Heart left ventricle (tissue), 16 donors: ENCODE measurements around the gene MCC. TPM values are rescaled to one million over a fixed set of nuclear protein-coding genes. Genes with fewer than 3 reads are reported as not detected.
A peak's percentile ranks its signal among the peaks of the same experiment; 100 is the strongest.

Experiments
- ATAC-seq, 4 donors: fragments of 200-7000 bp; cut with Tn5 transposase; one replicate each; pipeline ENCODE4 v1.9.1; 2020 to 2022; ENCODE audit warnings: moderate library complexity in 4 of 4, mild to moderate bottlenecking in 3 of 4, moderate number of reproducible peaks in 1 of 4
- DNase-seq, 5 donors: peaks; one replicate each; pipeline ENCODE4 v3.0.0-alpha.2; 2020
- H3K27ac ChIP-seq, 12 donors: fragments of 200-600 bp; sonication (generic) in 4 of 12; one replicate each; pipeline versions ENCODE4 v1.5.0 to v1.8.0; 2016 to 2022; ENCODE audit warnings: mild to moderate bottlenecking in 2 of 12
- H3K27me3 ChIP-seq, 9 donors: fragments of 200-600 bp; sonication (generic) in 2 of 9; one replicate each; pipeline versions ENCODE4 v1.5.1 to v1.8.0; 2016 to 2022; ENCODE audit warnings: mild to moderate bottlenecking in 3 of 9
- H3K36me3 ChIP-seq, 9 donors: fragments of 200-600 bp; sonication (generic) in 2 of 9; one replicate each; pipeline versions ENCODE4 v1.5.0 to v1.8.0; 2018 to 2022; ENCODE audit warnings: mild to moderate bottlenecking in 2 of 9
- H3K4me1 ChIP-seq, 12 donors: fragments of 200-600 bp; sonication (generic) in 4 of 12; one replicate each; pipeline versions ENCODE4 v1.5.0 to v1.8.0; 2016 to 2022; ENCODE audit warnings: mild to moderate bottlenecking in 3 of 12
- H3K4me3 ChIP-seq, 12 donors: fragments of 200-600 bp; sonication (generic) in 4 of 12; one replicate each; pipeline versions ENCODE4 v1.5.0 to v1.8.0; 2017 to 2022; ENCODE audit warnings: mild to moderate bottlenecking in 9 of 12, moderate library complexity in 4 of 12
- H3K9me3 ChIP-seq, 12 donors: fragments of 200-600 bp; sonication (generic) in 4 of 12; one replicate each; pipeline versions ENCODE4 v1.5.0 to v1.8.0; 2016 to 2022; ENCODE audit warnings: mild to moderate bottlenecking in 1 of 12
- CTCF ChIP-seq, 12 donors: fragments of 200-600 bp; sonication (generic) in 4 of 12; IDR thresholded peaks; one replicate each; pipeline versions ENCODE4 v1.5.0 to v1.8.0; 2018 to 2022; ENCODE audit warnings: antibody characterized with exemption in 12 of 12, mild to moderate bottlenecking in 5 of 12
- POLR2A ChIP-seq, 2 donors: fragments of 450-650 bp; IDR thresholded peaks; one replicate each; pipeline ENCODE4 v1.6.1; 2017; ENCODE audit warnings: antibody characterized with exemption in 2 of 2, mild to moderate bottlenecking in 2 of 2, moderate library complexity in 2 of 2
- WGBS, 4 donors: extraction: QIAGEN DNeasy Blood & Tissue Kit in 2 of 4; methylation state at CpG; one replicate each; pipeline versions ENCODE4 v1.1.5 to v1.1.7; 2013 to 2018; 5-methylcytosine and 5-hydroxymethylcytosine counted together
- intact Hi-C, 10 donors: fragments of 100-400 bp; cut with DNase I; formaldehyde crosslinking; loops; one replicate each; pipeline versions ENCODE4 v1.11.1 to v1.14.2; 2022
- polyA plus RNA-seq, 2 donors: library from polyadenylated mRNA; stranded (reverse); fragments of 200-250 nt; gene quantifications; one replicate each; pipeline ENCODE4 v1.2.3, GENCODE V29; 2013
- total RNA-seq, 9 donors: library from RNA; depleted of rRNA in 2 of 9; stranded (reverse); fragments of >200 nt in 2 of 9; fragmentation: NEBNext Ultra II Directional in 3 of 9; extraction: Animal tissue kit (Norgen Biotek cat#: 25700) in 3 of 9; gene quantifications; one replicate each; pipeline versions ENCODE4 v1.1.0 to v1.2.4, GENCODE V29; 2016 to 2023
- donor health status: ischemic (EF 13 %, LVEDD 7.1; RV severe dilation, severe dysfunction).
- donor health status: healthy with polysubstance abuse.
- donor health status: DM: no; HTN: yes; CAD: no.
- donor health status: DM: no; HTN: no; CAD: no.
- donor health status: ischemic (EF 25% LVEDD 6.9; RV normal size, moderate dysfunction).
- donor health status: ischemic (EF 25% LVEDD 5.7; RV mildly dilated, moderate dysfunction).
- donor health status: healthy.
- donor health status: DM: yes; HTN: yes; CAD: no.
- donor health status: ischemic (EF 35%, LVEDD 5.7; RV mildly dilated, moderate dysfunction).
- donor health status: nonischemic (EF 11% LVEDD 7.7; RV severe dilation, severe dysfunction).
- donor health status: DM: yes; HTN: yes; CAD: no.
- donor health status: PGD.
- donor health status: ischemic (EF 29% LVEDD 5.4; RV normal size, mild dysfunction).
- donor health status: nonischemic (EF 23%, LVEDD 6.1; RV moderate dilation, normal function).

Gene MCC
- total and polyA plus RNA-seq, 11 donors, result 6.1 to 33.8 (median 24.3) TPM

DNA sequence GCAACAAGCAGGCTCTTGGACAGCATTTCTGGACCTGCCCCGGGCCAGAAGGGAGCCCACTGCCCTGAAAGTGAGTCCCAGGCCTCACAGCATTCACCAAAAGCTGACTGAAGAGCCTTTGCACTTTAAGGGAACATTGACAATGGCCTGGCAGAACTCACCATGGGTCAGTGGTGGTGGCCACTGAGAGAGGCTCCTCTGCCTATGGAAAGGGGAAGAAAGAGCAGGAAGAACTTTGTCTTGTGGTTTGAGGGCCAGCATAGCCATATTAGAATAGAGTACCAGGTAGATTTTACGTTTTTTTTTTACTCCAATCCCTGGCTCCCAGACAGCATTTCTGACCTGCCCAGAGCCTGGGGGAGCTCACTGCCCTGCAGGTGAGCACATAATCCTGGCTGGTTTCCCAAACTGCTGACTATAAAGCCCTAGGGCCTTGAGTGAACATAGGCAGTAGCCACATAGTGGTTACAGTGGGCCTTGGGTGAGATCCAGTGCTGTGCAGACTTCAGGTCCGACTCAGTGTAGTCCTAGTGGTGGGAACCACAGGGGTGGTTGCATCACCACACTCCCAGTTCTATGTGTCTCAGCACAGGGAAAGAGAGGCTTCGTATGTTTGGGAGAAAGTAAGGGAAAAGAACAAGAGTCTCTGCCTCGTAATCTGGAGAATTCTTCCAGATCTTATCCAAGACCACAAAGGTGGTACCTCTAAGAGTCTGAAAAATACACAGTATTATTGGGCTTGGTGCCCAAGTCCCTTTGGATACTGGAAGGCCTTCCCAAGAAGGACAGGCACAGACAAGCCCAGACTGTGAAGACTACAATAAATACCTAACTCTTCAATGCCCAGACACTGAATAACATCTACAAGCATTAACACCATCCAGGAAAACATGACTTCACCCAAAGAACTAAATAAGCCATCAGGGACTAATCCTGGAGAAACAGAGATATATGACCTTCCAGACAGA is 143.0 kb downstream of the MCC start:
- intact Hi-C loops, result no loop called here

GRCh38 chr5:113343343-113343742 is 144.9 kb downstream of the MCC start:
- H3K9me3 ChIP-seq, result peaks cover 0 to 5% (median 0%) of the 10 kb centered on the region in 12 donors
- 36 to 53% (median 44%) methylated on average over 3 of the region's 3 CpGs for WGBS, 4 donors
- intact Hi-C loops, result no loop called here
- no peak for TF ChIP-seq POLR2A (IDR thresholded peaks at IDR 0.05)
- TF ChIP-seq CTCF (IDR thresholded peaks at IDR 0.05), result no peak
- peaks cover 0 to 17% (median 0%) of the 10 kb centered on the region in 12 donors for H3K4me1 ChIP-seq
- no peaks in the 10 kb centered on the region for H3K27me3 ChIP-seq
- no peak overlapping the region for H3K4me3 ChIP-seq
- H3K36me3 ChIP-seq, result no peaks in the 10 kb centered on the region
- H3K27ac ChIP-seq, result peak overlapping the region in 4 of 12 donors; percentile 2 to 54 (median 46)
- DNase-seq, result peak in 4 of 5 donors; percentile 31 to 57 (median 44)
- ATAC-seq, result peak; percentile 91 to 94 (median 92)

More for the DNA sequence above, 143.0 kb downstream of the MCC start:
- no peak for ATAC-seq
- DNase-seq, result no peak
- no peaks in the 10 kb centered on the region for H3K27me3 ChIP-seq
- peaks cover 0 to 5% (median 0%) of the 10 kb centered on the region in 12 donors for H3K9me3 ChIP-seq
- no peak for TF ChIP-seq CTCF (IDR thresholded peaks at IDR 0.05)
- peaks cover 0 to 13% (median 0%) of the 10 kb centered on the region in 12 donors for H3K4me1 ChIP-seq
- no peak overlapping the region for H3K4me3 ChIP-seq
- 86 to 90% (median 87%) methylated on average over 5 of the region's 5 CpGs for WGBS, 4 donors
- no peak overlapping the region for H3K27ac ChIP-seq
- no peaks in the 10 kb centered on the region for H3K36me3 ChIP-seq

DNA sequence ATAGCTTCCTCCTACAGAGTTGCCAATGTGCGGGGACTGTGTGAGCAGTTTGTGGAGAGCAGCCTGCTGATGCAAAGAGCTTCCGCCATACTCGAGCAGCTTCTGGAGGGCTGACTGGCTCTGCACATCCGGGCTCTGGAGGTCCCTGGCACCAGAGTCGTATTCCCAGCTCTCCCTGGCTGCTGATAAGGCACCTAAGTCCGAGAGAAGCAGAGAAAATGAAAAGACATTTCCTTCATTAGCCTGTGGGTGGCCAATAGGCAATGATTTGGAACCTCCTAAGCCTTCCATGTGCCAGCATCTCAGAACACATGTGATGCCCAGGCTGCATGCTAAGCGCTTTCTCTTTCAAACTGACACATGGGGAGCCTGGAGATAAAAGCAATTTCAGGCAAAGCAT is 147.7 kb downstream of the MCC start:
- peak overlapping the region in 1 of 12 donors; percentile 22 for H3K27ac ChIP-seq
- peaks cover 0 to 22% (median 0%) of the 10 kb centered on the region in 12 donors for H3K4me1 ChIP-seq
- intact Hi-C loops, result loop anchor here in 2 of 10 donors (2.0 kb wide), 2 partner anchors 172 to 268 kb away; partner anchors contain the start of gene YTHDC2 (in 1 of the 2)
- DNase-seq, result peak in 3 of 5 donors; percentile 36 to 65 (median 37)
- H3K27me3 ChIP-seq, result no peaks in the 10 kb centered on the region
- H3K36me3 ChIP-seq, result no peaks in the 10 kb centered on the region
- H3K9me3 ChIP-seq, result no peaks in the 10 kb centered on the region
- peak overlapping the region in 2 of 12 donors; percentile 17 to 28 for H3K4me3 ChIP-seq
- ATAC-seq, result peak in 3 of 4 donors; percentile 21 to 35 (median 22)
- 51 to 63% (median 53%) methylated on average over 7 of the region's 7 CpGs for WGBS, 4 donors
- TF ChIP-seq CTCF (IDR thresholded peaks at IDR 0.05) (peak in 1 of 12 donors; percentile 9), POLR2A (IDR thresholded peaks at IDR 0.05) (no peak)

GRCh38 chr5:113338628-113339027 is 149.6 kb downstream of the MCC start:
- ATAC-seq (peak in 1 of 4 donors; percentile 12), DNase-seq (no peak)
- H3K4me3 ChIP-seq, result no peak overlapping the region
- intact Hi-C loops, result loop anchor here (5.0 to 10.0 kb wide), 4 partner anchors 174 to 1164 kb away; partner anchors contain the start of gene YTHDC2 (in 6 of the 10)
- TF ChIP-seq CTCF (IDR thresholded peaks at IDR 0.05), result no peak
- no peak for TF ChIP-seq POLR2A (IDR thresholded peaks at IDR 0.05)
- no peak overlapping the region for H3K27ac ChIP-seq
- no peaks in the 10 kb centered on the region for H3K9me3 ChIP-seq
- H3K4me1 ChIP-seq, result peaks cover 0 to 22% (median 0%) of the 10 kb centered on the region in 12 donors
- 87 to 89% (median 87%) methylated on average over 3 of the region's 3 CpGs for WGBS, 4 donors
- H3K27me3 ChIP-seq, result no peaks in the 10 kb centered on the region
- H3K36me3 ChIP-seq, result no peaks in the 10 kb centered on the region
